ENCODE results near the gene SEBOX.

SEBOX gene

DNA sequence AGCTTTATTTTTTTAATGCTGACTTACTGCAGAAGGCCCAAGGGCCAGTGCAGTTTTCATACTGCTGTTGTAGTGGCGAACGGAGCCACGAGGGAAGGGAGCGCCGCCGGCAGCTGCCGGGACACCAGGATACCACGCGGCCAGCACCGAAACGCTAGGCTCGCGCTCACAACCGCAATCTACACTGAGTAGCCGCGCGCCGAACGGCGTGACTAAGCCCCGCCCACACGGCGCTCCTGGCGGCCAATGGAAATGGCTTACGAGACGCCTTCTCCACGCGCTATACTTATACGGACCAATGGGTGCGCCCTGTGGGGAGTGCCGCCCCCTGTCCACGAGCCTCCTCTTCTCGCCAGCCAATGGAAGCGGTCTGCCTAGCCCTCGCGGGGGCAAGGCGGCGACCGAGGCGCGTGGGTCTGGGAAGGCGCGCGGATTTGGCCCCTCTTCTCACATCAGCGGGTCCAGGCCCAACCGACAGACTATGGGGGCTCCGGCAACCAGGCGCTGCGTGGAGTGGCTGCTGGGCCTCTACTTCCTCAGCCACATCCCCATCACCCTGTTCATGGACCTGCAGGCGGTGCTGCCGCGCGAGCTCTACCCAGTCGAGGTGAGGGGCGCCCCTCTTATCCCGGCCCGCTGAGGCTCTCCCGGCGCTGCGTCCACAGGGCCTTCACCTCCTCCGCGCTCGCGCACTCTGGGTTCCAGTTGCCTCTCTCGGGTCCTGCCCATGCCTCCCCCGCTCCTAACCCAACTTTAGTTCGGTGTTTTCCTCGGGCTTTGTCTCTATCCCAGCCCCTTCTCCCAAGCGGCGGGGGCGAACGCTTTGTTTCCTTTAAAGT lies 46.0 kb downstream of the SEBOX start, which contains the start of gene TMEM97:
Gene TMEM97 (plus strand): TSS at position 442 of the 839 bp plus-strand sequence. CDS start 40 bp downstream, at position 482.
- no peak for TF ChIP-seq ZNF274 (IDR thresholded peaks at IDR 0.05; ENCODE audit: low read depth, low read length)
- peak within 1 kb of the TSS; percentile 77 for H3K4me3 ChIP-seq (ENCODE audit: low read length)

- TF ChIP-seq ZNF274 (IDR thresholded peaks at IDR 0.05; ENCODE audit: low read depth, low read length) = no peak
- H3K4me3 ChIP-seq (ENCODE audit: low read length) = peak overlapping the region; percentile 77; the same call in 1 of the 2 replicates
These were observed 46.8 kb downstream of the SEBOX start for GRCh38 chr17:28317966-28318758.

GRCh38 chr17:28317099-28317965 lies 47.7 kb downstream of the SEBOX start:
- H3K4me3 ChIP-seq (ENCODE audit: low read length) = no peak overlapping the region
- no peak for TF ChIP-seq ZNF274 (IDR thresholded peaks at IDR 0.05; ENCODE audit: low read depth, low read length)

GRCh38 chr17:28315846-28316705 lies 48.9 kb downstream of the SEBOX start:
- no peak overlapping the region for H3K4me3 ChIP-seq (ENCODE audit: low read length)
- no peak for TF ChIP-seq ZNF274 (IDR thresholded peaks at IDR 0.05; ENCODE audit: low read depth, low read length)

- TF ChIP-seq ZNF274 (IDR thresholded peaks at IDR 0.05; ENCODE audit: low read depth, low read length) = no peak
- no peak overlapping the region for H3K4me3 ChIP-seq (ENCODE audit: low read length)
These were observed 51.2 kb downstream of the SEBOX start for GRCh38 chr17:28313841-28314240.

Data from GM08714 (cell line).